ENCODE results near the gene MS4A4E.

- TF ChIP-seq CTCF (IDR thresholded peaks at IDR 0.05): no peak
- TF ChIP-seq POLR2A (IDR thresholded peaks at IDR 0.05): no peak
Measured at GRCh38 chr11:60263402-60263801, 20.5 kb upstream of the MS4A4E start.
